T-helper 17 cell (primary cell): ENCODE data around the gene SFXN2. TPM values are rescaled to one million over a fixed set of nuclear protein-coding genes. Genes with fewer than 3 reads are reported as not detected.
"Not testable (repeated sequence)": the region's sequence is repeated elsewhere in the genome, so short reads cannot be mapped to it uniquely, and the experiment has no call there.

Experiments
- ATAC-seq: fragments of 150-1000 bp; cut with Tn5 transposase; 2 replicates; pipeline ENCODE4 v1.10.0; 2021; ENCODE audit warnings: mild to moderate bottlenecking, moderate library complexity
- DNase-seq, 3 donors: peaks; one replicate each; pipeline versions ENCODE4 v3.0.0 to v3.0.0-alpha.2; 2020 to 2021
- H3K9me3 ChIP-seq: one replicate; pipeline ENCODE4 v1.7.0; 2013; ENCODE audit warnings: low read length, mild to moderate bottlenecking; ENCODE audit not compliant: control insufficient read depth, poor library complexity, severe bottlenecking
- H3K27ac Mint-ChIP-seq: one replicate; pipeline ENCODE4 v1.8.0; 2022; ENCODE audit warnings: mild to moderate bottlenecking, moderate library complexity, mixed read lengths
- H3K27me3 Mint-ChIP-seq: one replicate; pipeline ENCODE4 v1.8.0; 2022; ENCODE audit warnings: mixed read lengths
- H3K36me3 Mint-ChIP-seq: one replicate; pipeline ENCODE4 v1.8.0; 2022; ENCODE audit warnings: low read depth, mixed read lengths
- H3K4me1 Mint-ChIP-seq: one replicate; pipeline ENCODE4 v1.8.0; 2022; ENCODE audit warnings: mild to moderate bottlenecking, mixed read lengths
- H3K4me3 Mint-ChIP-seq: one replicate; pipeline ENCODE4 v1.8.0; 2022; ENCODE audit warnings: mild to moderate bottlenecking, moderate library complexity, mixed read lengths
- total RNA-seq, 4 donors: library from RNA in 2 of 4; stranded (reverse) in 2 of 4; gene quantifications; one replicate each; pipeline ENCODE4 v1.2.3 and lab custom pipeline; 2022 to 2026

Gene SFXN2
- total RNA-seq, 2 donors from 2014 or later: 5.6 to 7.9 TPM

DNA sequence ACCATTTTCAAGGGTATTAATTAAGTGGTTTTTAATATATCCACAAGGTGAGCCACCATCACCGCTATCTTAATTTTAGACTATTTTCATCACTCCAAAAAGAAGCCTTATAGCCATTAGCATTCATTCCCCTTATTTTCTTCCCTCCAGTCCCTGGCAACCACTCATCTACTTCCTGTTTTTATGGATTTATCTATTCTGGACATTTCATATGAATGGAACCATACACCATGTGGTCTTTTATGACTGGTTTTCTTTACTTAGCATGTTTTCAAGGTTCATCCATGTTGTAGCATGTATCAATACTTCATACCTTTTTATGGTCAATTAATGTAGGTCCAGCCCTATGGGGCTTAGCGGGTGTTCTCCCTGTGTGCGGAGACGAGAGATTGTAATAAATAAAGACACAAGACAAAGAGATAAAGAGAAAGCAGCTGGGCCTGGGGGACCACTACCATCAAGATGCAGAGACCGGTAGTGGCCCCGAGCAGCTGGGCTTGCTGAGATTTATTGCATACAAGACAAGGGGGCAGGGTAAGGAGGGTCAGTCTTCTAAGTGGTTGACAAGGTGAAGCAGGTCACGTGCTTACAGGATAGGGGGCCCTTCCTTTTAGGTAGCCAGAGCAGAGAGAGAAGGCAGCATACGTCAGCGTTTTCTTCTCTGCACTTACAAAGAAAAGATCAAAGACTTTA, 44.0 kb downstream of the SFXN2 start:
- Mint-ChIP-seq H3K27me3 (no peaks in the 10 kb centered on the region), H3K4me1 (peaks cover 23% of the 10 kb centered on the region), H3K4me3 (peak overlapping the region; percentile 49), H3K27ac (peak overlapping the region; percentile 71), H3K36me3 (no peaks in the 10 kb centered on the region)
- no peaks in the 10 kb centered on the region for H3K9me3 ChIP-seq
- no peak for ATAC-seq
- no peak for DNase-seq

DNA sequence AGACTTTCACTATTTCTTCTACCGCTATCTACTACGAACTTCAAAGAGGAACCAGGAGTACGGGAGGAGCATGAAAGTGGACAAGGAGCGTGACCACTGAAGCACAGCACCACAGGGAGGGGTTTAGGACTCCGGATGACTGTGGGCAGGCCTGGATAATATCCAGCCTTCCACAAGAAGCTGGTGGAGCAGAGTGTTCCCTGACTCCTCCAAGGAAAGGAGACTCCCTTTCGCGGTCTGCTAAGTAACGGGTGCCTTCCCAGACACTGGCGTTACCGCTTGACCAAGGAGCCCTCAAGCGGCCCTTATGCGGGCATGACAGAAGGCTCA, 44.5 kb downstream of the SFXN2 start:
- DNase-seq, H3K4me3 Mint-ChIP-seq, H3K36me3 Mint-ChIP-seq, ATAC-seq, H3K9me3 ChIP-seq, H3K27me3 Mint-ChIP-seq: not testable (repeated sequence)
- Mint-ChIP-seq H3K27ac (peak overlapping the region; percentile 71), H3K4me1 (peaks cover 21% of the 10 kb centered on the region)

DNA sequence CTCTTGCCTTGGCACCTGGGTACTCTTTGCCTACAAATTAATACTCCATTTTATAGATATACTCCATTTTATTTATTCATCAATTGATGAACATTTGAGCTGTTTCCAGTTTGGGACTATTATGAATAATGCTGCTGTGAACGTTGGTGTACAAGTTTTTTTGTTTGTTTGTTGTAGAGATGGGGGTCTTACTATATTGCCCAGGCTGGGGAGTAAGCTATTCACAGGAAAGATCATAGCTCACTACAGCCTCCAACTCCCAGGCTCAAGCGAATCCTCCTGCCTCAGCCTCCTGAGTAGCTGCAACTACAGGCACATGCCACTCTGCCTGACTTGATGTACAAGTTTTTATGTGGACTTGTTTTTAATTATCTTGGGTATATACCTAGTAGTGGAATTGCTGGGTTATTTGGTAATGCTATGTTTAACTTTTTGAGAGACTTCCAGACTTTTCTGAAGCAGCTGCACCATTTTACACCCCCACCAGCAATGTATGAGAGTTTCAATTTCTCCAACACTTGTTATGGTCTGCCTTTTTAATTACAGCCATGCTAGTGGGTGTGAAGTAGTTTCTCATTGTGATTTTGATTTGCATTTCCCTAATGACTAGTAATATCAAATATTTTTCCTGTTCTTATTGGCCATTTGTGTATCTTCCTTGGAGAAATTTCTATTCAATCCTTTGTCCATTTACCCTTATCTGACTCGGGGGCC, 45.2 kb downstream of the SFXN2 start:
- ATAC-seq: no peak
- Mint-ChIP-seq H3K4me1 (peaks cover 25% of the 10 kb centered on the region), H3K27me3 (no peaks in the 10 kb centered on the region), H3K36me3 (no peaks in the 10 kb centered on the region), H3K4me3 (peak overlapping the region; percentile 51), H3K27ac (no peak overlapping the region)
- no peaks in the 10 kb centered on the region for H3K9me3 ChIP-seq
- no peak for DNase-seq

DNA sequence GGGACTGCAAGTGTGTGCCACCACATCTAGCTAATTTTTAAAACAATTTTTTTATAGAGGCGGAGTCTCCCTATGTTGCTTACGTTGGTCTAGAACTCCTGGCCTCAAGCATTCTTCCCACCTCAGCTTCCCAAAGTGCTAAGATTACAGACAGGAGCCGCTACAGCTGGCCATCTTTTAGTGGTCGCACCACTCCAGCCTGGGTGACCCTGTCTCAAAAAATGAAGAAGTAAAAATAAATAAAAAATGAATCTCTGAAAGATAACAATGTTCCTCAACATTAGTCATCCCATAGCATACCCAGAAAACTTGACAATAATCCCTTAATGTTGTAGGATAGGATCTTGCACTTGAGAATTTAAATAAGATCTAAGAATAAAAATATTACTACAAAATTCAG, 47.5 kb downstream of the SFXN2 start:
- Mint-ChIP-seq H3K27ac (no peak overlapping the region), H3K27me3 (no peaks in the 10 kb centered on the region), H3K4me1 (peaks cover 31% of the 10 kb centered on the region), H3K36me3 (no peaks in the 10 kb centered on the region), H3K4me3 (no peak overlapping the region)
- H3K9me3 ChIP-seq: no peaks in the 10 kb centered on the region
- DNase-seq: no peak
- no peak for ATAC-seq

DNA sequence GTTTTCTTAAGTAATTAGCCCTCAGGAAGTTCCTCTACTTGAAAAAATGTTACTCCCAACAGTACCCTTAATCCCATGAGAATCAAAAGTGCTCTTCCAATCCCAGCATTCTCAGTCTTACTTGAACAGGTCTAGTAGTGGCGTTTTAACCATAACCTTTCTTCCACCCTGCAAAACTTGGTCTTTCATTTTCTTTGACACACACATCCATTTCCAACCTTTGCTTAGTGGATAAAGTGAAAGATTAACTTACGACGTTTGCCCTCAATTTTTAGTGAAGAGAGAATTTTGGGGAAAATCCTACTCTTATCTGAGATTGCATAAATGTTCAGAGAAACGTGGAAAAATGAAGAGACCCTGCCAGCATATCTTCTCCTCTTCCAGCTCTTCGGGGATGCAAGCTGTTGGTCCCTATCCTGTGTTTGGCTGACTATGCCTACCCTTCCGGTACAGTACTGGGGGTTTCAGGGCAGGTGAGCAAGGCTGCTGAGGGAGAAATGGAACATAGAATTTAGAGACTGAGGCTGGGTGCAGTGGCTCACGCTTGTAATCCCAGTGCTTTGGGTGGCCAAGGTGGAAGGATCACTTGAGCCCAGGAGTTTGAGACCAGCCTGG, 48.1 kb downstream of the SFXN2 start:
- Mint-ChIP-seq H3K4me3 (no peak overlapping the region), H3K36me3 (no peaks in the 10 kb centered on the region), H3K27me3 (no peaks in the 10 kb centered on the region), H3K4me1 (peaks cover 36% of the 10 kb centered on the region), H3K27ac (no peak overlapping the region)
- no peak for DNase-seq
- H3K9me3 ChIP-seq: no peaks in the 10 kb centered on the region
- no peak for ATAC-seq

DNA sequence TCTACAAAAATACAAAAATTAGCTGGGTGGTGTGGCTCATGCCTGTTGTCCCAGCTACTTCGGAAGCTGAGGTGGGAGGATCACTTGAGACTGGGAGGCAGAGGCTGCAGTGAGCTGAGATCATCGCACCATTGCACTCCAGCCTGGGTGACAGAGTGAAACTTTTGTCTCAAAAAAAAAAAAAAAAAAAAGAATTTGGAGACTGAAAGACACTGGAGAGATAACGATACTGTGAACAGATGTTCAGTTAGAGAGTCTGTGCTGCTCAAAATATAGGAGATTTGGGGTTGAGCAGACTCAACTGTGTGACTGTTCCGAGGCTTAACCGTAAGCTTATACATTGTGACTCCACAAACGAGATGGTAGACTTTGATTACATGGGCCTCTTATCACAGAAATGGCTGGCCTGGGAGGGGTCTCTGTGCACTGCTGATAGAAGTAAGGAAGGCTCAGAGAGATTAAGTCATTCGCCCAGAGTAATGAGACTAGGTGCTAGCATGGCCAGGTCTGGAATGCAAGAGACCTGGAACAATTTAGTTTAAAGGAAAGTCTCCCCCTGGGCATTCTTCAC, 48.7 kb downstream of the SFXN2 start:
- DNase-seq (no peak), ATAC-seq (no peak)
- Mint-ChIP-seq H3K36me3 (no peaks in the 10 kb centered on the region), H3K27me3 (no peaks in the 10 kb centered on the region), H3K4me3 (no peak overlapping the region), H3K4me1 (peaks cover 38% of the 10 kb centered on the region), H3K27ac (no peak overlapping the region)
- no peaks in the 10 kb centered on the region for H3K9me3 ChIP-seq

DNA sequence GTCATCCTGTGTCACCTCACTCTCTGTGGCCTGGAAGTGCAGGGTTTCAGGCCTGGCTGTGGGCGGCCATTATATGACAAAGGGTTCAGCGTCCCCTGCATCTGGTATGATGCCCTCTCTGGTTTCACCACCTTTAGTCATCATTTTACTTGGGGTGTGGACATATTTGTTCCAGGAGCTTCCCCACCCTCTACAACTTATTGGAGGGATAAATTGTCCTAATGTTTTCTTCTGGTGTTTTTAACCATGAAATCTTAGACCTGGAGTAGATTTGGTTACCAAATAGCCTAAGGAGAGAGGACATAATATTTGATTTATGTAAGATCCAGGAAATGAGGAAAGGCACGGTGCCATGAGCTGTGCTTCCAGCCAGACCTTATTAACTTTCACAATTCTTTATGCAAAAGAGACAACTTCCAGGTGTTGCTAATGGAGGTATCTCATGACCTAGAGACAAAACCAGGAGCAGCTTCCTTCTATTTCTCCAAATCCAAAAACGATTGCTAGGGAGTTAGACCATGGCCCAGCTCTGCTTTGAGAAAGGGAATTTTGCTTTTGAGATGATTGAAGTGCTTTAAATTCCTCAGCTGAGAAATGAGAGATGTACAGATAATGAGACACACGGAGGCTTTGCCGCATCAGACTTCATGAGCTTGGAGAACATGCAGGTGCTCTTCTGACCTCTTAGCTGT, 50.2 kb downstream of the SFXN2 start:
- H3K36me3 Mint-ChIP-seq: no peaks in the 10 kb centered on the region
- ATAC-seq (no peak), DNase-seq (no peak)
- H3K4me3 Mint-ChIP-seq: no peak overlapping the region
- peaks cover 35% of the 10 kb centered on the region for H3K4me1 Mint-ChIP-seq
- no peaks in the 10 kb centered on the region for H3K27me3 Mint-ChIP-seq
- H3K9me3 ChIP-seq: no peaks in the 10 kb centered on the region
- H3K27ac Mint-ChIP-seq: no peak overlapping the region

DNA sequence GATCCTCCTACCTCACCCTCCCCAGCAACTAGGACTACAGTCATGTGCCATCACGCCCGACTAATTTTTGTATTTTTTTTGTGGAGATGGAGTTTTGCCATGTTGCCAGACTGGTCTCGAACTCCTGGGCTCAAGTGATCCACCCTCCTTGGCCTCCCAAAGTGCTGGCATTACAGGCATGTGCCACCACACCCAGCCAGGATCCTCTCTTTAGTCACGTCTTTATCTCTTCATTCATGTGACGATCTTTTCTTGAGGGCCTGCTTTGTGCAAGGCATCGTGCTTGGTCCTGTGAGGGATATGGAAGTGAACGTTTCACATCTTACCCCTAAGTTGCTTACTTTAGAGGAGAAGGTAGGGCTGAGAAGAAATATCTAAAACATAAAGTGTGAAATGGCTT, 50.9 kb downstream of the SFXN2 start:
- ATAC-seq: no peak
- no peaks in the 10 kb centered on the region for H3K27me3 Mint-ChIP-seq
- no peaks in the 10 kb centered on the region for H3K9me3 ChIP-seq
- no peak for DNase-seq
- peak overlapping the region; percentile 6 for H3K27ac Mint-ChIP-seq
- H3K36me3 Mint-ChIP-seq: no peaks in the 10 kb centered on the region
- H3K4me1 Mint-ChIP-seq: peaks cover 37% of the 10 kb centered on the region
- H3K4me3 Mint-ChIP-seq: no peak overlapping the region

DNA sequence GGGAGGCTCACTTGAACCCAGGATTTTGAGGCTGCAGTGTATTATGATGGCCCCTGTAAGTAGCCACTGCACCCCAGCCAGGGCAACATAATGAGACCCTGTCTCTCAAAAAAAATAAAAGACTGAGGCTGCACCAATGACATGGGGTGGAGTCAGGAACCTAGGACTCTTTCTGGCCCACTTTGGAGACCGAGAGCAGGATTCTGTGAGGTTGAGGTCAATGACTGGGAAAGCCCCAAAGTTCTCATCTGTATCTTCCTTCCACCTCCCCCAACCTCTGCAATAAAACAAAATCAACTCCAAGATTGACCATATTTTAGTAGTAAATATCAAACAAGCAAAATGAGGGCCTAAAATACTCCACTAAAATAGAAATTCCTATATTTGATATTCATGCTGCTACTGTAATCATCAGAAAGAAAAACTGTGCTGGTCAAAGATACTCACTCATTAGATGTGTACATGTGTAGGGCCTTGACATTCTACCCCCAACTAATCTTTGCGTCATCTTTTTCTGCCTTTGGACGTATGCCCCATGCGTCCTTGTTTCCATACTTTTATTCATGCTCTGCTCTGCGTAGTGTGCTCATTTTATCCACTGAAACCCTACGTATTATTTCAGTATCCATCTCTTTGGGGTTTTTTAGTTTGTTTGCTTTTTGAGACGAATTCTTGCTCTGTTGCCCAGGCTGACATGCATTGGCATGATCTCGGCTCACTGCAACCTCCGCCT, 53.2 kb downstream of the SFXN2 start:
- DNase-seq: no peak
- no peaks in the 10 kb centered on the region for H3K9me3 ChIP-seq
- Mint-ChIP-seq H3K4me3 (no peak overlapping the region), H3K4me1 (peaks cover 34% of the 10 kb centered on the region), H3K27me3 (no peaks in the 10 kb centered on the region), H3K36me3 (no peaks in the 10 kb centered on the region), H3K27ac (peak overlapping the region; percentile 70)
- peak; percentile 84 for ATAC-seq

DNA sequence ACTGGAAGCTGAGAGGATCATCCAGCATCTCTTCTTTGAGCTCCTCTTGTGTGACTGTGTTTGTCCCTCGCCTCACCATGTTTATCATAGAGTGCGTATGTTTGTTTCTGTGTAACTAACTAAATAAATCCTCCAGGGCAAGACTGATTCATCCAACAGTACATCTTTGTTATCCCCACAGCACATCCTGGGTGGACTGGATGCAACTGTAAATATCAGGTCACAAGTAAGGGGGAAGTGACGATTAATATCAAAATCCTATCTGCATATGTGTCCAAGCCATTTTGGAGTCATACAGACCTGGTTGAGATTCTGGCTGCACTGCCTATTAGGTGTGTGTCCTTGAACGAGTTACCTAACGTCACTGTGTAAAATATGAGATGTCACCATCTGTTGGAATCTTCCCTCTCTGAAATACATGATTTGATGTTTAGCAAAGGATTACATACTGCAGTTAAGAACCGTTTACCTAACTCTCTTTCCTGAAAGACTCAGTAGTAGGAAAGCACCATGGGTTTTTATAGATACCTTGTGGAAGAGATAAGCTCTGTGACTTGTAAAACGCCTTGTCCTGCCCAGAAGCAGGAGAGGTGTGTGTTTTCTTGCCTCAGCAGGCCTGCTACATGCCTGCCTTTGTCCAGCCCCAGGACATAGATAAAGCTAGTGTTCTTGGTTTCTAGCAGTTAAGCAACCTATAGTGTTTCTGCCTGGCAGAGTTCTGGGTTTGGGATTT, 55.1 kb downstream of the SFXN2 start:
- Mint-ChIP-seq H3K4me3 (no peak overlapping the region), H3K4me1 (peaks cover 36% of the 10 kb centered on the region)
- no peak for ATAC-seq

DNA sequence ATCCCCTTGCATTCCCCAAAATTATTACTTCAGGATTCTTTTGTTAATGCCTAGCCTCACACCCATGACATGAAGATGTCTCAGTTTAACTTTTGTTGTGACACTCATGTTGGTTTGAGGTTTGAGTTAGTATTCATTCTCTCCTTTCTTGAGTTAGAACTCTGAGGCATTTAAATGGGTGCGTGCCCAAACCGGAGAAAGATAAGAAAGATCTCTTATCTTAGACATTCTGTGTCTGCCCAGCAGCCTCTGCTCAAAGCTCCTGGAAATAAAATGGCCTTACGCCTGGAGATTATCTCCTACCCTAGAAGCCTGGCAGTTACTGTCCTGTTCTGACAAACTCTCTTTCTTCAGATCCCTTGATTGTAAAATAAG, 55.7 kb downstream of the SFXN2 start:
- no peak for DNase-seq
- H3K36me3 Mint-ChIP-seq: peaks cover 3% of the 10 kb centered on the region
- H3K4me1 Mint-ChIP-seq: peaks cover 38% of the 10 kb centered on the region
- H3K4me3 Mint-ChIP-seq: no peak overlapping the region
- peak overlapping the region; percentile 61 for H3K27ac Mint-ChIP-seq
- H3K9me3 ChIP-seq: no peaks in the 10 kb centered on the region
- ATAC-seq: no peak
- no peaks in the 10 kb centered on the region for H3K27me3 Mint-ChIP-seq

More for the DNA sequence above, 55.1 kb downstream of the SFXN2 start:
- no peak for DNase-seq
- Mint-ChIP-seq H3K36me3 (peaks cover 3% of the 10 kb centered on the region), H3K27ac (peak overlapping the region; percentile 72), H3K27me3 (no peaks in the 10 kb centered on the region)
- H3K9me3 ChIP-seq: no peaks in the 10 kb centered on the region

DNA sequence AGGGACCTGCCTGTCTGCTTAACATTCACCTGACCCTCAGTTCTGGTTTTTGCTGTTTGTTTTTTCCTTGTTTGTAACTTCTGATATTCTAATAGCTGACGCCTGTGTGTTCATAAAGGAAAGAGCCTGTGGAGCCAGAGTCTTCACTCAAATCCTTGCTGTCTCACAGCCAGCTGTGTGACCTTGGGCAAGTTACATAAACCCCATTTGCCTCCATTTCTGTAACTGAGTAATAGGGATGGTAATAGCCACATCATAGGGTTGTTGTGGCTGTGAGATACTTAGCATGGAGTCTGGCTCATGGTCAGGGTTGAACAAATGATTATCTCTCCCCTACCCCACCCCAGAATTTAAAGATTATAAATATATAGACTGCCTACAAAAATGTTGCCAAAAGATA, 56.4 kb downstream of the SFXN2 start:
- Mint-ChIP-seq H3K27ac (peak overlapping the region; percentile 61), H3K36me3 (peaks cover 3% of the 10 kb centered on the region), H3K4me3 (no peak overlapping the region), H3K4me1 (peaks cover 36% of the 10 kb centered on the region), H3K27me3 (no peaks in the 10 kb centered on the region)
- ATAC-seq: no peak
- no peak for DNase-seq
- H3K9me3 ChIP-seq: no peaks in the 10 kb centered on the region
